ENCODE results near the gene PPM1H.

DNA sequence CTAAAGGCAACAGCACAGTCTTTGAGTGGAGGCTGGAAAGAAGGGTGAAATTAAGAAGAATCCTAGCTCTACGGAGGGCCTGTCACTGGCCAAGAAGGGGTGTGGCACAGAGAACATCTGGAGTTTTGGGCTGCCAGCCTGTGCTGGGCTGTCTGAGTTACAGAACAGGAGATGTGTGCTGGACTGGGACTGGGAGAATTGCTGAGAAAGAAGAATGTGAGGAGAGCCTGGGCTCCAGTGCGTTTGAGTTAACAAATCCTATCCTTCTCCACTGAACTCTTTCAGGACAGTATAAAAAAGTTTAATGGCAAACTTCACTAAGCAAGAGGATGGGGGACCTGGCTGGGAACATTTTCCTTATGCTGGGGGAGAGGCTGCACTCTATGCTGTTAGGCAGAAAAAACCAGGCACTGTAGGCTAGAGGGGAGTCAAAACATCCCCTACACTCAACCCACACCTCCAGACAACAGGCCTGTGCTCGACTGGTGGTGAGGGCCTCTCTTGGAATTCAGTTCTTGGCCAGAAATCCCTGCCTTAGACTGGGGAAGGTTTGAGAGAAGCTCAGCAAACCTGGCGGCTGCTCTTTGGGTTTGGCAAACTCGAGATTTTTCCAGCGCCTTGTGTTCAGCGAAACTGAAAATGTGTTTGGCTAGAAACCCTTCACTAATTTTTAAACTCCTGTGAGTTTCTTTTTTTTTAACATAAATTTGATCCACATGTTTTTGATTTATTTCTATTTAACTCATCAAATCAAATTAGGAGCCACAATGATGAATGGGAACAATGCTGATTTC is 251.0 kb downstream of the PPM1H start:
- TF ChIP-seq REST (IDR thresholded peaks at IDR 0.05; ENCODE audit: low read depth) = no peak
- TF ChIP-seq EP300 (IDR thresholded peaks at IDR 0.05; ENCODE audit: borderline replicate concordance) = no peak
- TF ChIP-seq, protein P1, sequence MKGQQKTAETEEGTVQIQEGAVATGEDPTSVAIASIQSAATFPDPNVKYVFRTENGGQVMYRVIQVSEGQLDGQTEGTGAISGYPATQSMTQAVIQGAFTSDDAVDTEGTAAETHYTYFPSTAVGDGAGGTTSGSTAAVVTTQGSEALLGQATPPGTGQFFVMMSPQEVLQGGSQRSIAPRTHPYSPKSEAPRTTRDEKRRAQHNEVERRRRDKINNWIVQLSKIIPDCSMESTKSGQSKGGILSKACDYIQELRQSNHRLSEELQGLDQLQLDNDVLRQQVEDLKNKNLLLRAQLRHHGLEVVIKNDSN (IDR thresholded peaks at IDR 0.05) = no peak
- TF ChIP-seq TCF12 (IDR thresholded peaks at IDR 0.05; ENCODE audit: low read depth) = no peak
- TF ChIP-seq CREB1 (IDR thresholded peaks at IDR 0.05; ENCODE audit: low read depth) = no peak
- TF ChIP-seq TEAD4 (IDR thresholded peaks at IDR 0.05) = no peak
- no peak for TF ChIP-seq RAD21 (IDR thresholded peaks at IDR 0.05; ENCODE audit: low read depth)
- TF ChIP-seq, protein P2, sequence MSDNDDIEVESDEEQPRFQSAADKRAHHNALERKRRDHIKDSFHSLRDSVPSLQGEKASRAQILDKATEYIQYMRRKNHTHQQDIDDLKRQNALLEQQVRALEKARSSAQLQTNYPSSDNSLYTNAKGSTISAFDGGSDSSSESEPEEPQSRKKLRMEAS (IDR thresholded peaks at IDR 0.05) = no peak
- no peak for TF ChIP-seq TAF1 (IDR thresholded peaks at IDR 0.05; ENCODE audit: low read depth)
- no peak for TF ChIP-seq YY1 (IDR thresholded peaks at IDR 0.05; ENCODE audit: low read depth)
- TF ChIP-seq FOXM1 (IDR thresholded peaks at IDR 0.05; ENCODE audit: borderline replicate concordance, low read depth) = no peak

Measured in Ishikawa (cell line).